HG03521 (cell line): ENCODE measurements around the gene DSCAM.

Experiments used
- ATAC-seq: cut with Tn5 transposase; IDR thresholded peaks from one replicate; pipeline ENCODE4 v1.9.1; 2021; ENCODE audit warnings: mild to moderate bottlenecking, moderate library complexity; ENCODE audit not compliant: unreplicated experiment

The DSCAM gene

GRCh38 chr21:40769231-40769630, 77.7 kb downstream of the DSCAM start:
- no peak for ATAC-seq

- ATAC-seq = no peak
Measured at GRCh38 chr21:40768056-40768455, 78.9 kb downstream of the DSCAM start.

- no peak for ATAC-seq
Measured at GRCh38 chr21:40766381-40766780, 80.6 kb downstream of the DSCAM start.

GRCh38 chr21:40765811-40766210, 81.1 kb downstream of the DSCAM start:
- ATAC-seq = no peak

- no peak for ATAC-seq
Measured at GRCh38 chr21:40760821-40761220, 86.1 kb downstream of the DSCAM start.

- ATAC-seq = no peak
Measured at GRCh38 chr21:40759061-40759460, 87.9 kb downstream of the DSCAM start.

- ATAC-seq = no peak
Measured at GRCh38 chr21:40757366-40757765, 89.6 kb downstream of the DSCAM start.

- no peak for ATAC-seq
Measured at GRCh38 chr21:40754466-40754865, 92.5 kb downstream of the DSCAM start.

GRCh38 chr21:40753756-40754155, 93.2 kb downstream of the DSCAM start:
- ATAC-seq = no peak

GRCh38 chr21:40752125-40752524, 94.8 kb downstream of the DSCAM start:
- ATAC-seq = no peak

- no peak for ATAC-seq
Measured at GRCh38 chr21:40751221-40751620, 95.7 kb downstream of the DSCAM start.

GRCh38 chr21:40736145-40736544, 110.8 kb downstream of the DSCAM start:
- no peak for ATAC-seq

GRCh38 chr21:40733024-40733397, 113.9 kb downstream of the DSCAM start:
- no peak for ATAC-seq

- no peak for ATAC-seq
Measured at GRCh38 chr21:40732253-40733023, 114.5 kb downstream of the DSCAM start.

- ATAC-seq = no peak
Measured at GRCh38 chr21:40731206-40731605, 115.8 kb downstream of the DSCAM start.

GRCh38 chr21:40730426-40730800, 116.5 kb downstream of the DSCAM start:
- no peak for ATAC-seq

- no peak for ATAC-seq
Measured at GRCh38 chr21:40729761-40730425, 117.1 kb downstream of the DSCAM start.

GRCh38 chr21:40723966-40724365, 123.0 kb downstream of the DSCAM start:
- no peak for ATAC-seq

GRCh38 chr21:40723317-40723716, 123.6 kb downstream of the DSCAM start:
- ATAC-seq = no peak

- ATAC-seq = no peak
Measured at GRCh38 chr21:40719615-40720014, 127.3 kb downstream of the DSCAM start.

- ATAC-seq = no peak
Measured at GRCh38 chr21:40717028-40717427, 129.9 kb downstream of the DSCAM start.

- ATAC-seq = no peak
Measured at GRCh38 chr21:40714536-40714935, 132.4 kb downstream of the DSCAM start.
